GM21717 (cell line): ENCODE data around the gene ABCA13.

Experiments
- ATAC-seq: cut with Tn5 transposase; IDR thresholded peaks from one replicate; pipeline ENCODE4 v1.9.1; 2021; ENCODE audit warnings: mild to moderate bottlenecking, moderate library complexity; ENCODE audit not compliant: unreplicated experiment

ABCA13 gene

GRCh38 chr7:48426331-48426965, 255.2 kb downstream of the ABCA13 start:
- ATAC-seq = no peak

GRCh38 chr7:48426966-48427555, 255.8 kb downstream of the ABCA13 start:
- ATAC-seq = no peak

GRCh38 chr7:48427671-48428070, 256.4 kb downstream of the ABCA13 start:
- no peak for ATAC-seq

- ATAC-seq = no peak
Observed at GRCh38 chr7:48428091-48428684, 256.9 kb downstream of the ABCA13 start.

GRCh38 chr7:48429117-48429516, 257.9 kb downstream of the ABCA13 start:
- ATAC-seq = no peak

GRCh38 chr7:48438206-48438605, 266.9 kb downstream of the ABCA13 start:
- ATAC-seq = no peak

GRCh38 chr7:48441848-48442492, 270.7 kb downstream of the ABCA13 start:
- ATAC-seq = no peak

- ATAC-seq = no peak
Observed at GRCh38 chr7:48443051-48443450, 271.8 kb downstream of the ABCA13 start.

- ATAC-seq = no peak
Observed at GRCh38 chr7:48446721-48447120, 275.5 kb downstream of the ABCA13 start.

GRCh38 chr7:48452218-48452617, 281.0 kb downstream of the ABCA13 start:
- ATAC-seq = no peak

- ATAC-seq = no peak
Observed at GRCh38 chr7:48454750-48455192, 283.5 kb downstream of the ABCA13 start.

- no peak for ATAC-seq
Observed at GRCh38 chr7:48455363-48455762, 284.1 kb downstream of the ABCA13 start.

GRCh38 chr7:48458701-48459524, 287.7 kb downstream of the ABCA13 start:
- ATAC-seq = no peak

- no peak for ATAC-seq
Observed at GRCh38 chr7:48466713-48467112, 295.5 kb downstream of the ABCA13 start.

GRCh38 chr7:48471196-48471595, 299.9 kb downstream of the ABCA13 start:
- no peak for ATAC-seq

- ATAC-seq = no peak
Observed at GRCh38 chr7:48472640-48473039, 301.4 kb downstream of the ABCA13 start.

GRCh38 chr7:48473205-48473865, 302.1 kb downstream of the ABCA13 start:
- ATAC-seq = no peak

- ATAC-seq = no peak
Observed at GRCh38 chr7:48481235-48481634, 310.0 kb downstream of the ABCA13 start.

GRCh38 chr7:48497521-48497920, 326.3 kb downstream of the ABCA13 start:
- no peak for ATAC-seq

GRCh38 chr7:48502021-48502420, 330.8 kb downstream of the ABCA13 start:
- no peak for ATAC-seq

GRCh38 chr7:48505051-48505450, 333.8 kb downstream of the ABCA13 start:
- ATAC-seq = no peak
